ENCODE results near the gene OR6Y1. TPM values are rescaled to one million over a fixed set of nuclear protein-coding genes. Genes with fewer than 3 reads are reported as not detected.

The OR6Y1 gene
- total RNA-seq, 1 donor from 2014 or later = not detected

DNA sequence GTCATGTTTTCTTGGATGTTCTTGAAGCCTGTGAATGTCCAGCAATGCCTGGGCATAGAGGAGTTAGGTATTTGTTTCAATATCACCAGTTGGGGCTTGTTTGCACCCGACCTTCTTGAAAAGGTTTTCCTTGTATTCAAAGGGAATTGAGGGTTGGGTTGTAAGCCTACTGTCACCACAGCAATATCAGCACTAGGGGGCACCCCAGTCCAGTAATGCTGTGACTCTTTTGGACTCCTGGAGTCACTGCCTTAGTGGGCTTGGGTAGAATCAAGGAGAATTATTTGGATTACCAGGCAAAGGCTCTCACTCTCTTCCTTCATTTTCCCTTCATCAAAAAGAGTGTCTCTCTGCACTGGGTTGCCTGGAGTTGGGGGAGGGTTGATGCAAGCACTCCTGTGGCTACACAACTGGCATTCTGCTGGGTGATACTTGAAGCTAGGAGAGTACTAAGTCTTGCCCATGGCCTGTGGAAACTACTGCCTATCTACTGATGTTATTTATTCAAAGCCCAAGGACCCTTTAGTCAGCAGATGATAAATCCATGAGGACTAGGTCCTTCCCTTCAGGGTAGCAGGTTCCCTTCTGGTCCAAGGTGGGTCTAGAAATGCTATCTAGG, 47.7 kb downstream of the OR6Y1 start:
- H3K36me3 ChIP-seq (ENCODE audit: control insufficient read depth, insufficient read depth, low read length) = no peaks in the 10 kb centered on the region
- H3K27me3 ChIP-seq (ENCODE audit: control insufficient read depth, insufficient read depth, low read length) = no peaks in the 10 kb centered on the region
- TF ChIP-seq, protein P1, sequence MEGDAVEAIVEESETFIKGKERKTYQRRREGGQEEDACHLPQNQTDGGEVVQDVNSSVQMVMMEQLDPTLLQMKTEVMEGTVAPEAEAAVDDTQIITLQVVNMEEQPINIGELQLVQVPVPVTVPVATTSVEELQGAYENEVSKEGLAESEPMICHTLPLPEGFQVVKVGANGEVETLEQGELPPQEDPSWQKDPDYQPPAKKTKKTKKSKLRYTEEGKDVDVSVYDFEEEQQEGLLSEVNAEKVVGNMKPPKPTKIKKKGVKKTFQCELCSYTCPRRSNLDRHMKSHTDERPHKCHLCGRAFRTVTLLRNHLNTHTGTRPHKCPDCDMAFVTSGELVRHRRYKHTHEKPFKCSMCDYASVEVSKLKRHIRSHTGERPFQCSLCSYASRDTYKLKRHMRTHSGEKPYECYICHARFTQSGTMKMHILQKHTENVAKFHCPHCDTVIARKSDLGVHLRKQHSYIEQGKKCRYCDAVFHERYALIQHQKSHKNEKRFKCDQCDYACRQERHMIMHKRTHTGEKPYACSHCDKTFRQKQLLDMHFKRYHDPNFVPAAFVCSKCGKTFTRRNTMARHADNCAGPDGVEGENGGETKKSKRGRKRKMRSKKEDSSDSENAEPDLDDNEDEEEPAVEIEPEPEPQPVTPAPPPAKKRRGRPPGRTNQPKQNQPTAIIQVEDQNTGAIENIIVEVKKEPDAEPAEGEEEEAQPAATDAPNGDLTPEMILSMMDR (IDR thresholded peaks at IDR 0.05; ENCODE audit: insufficient read depth, low read length, severe bottlenecking) = peak; percentile 59
- no peak overlapping the region for H3K4me3 ChIP-seq (ENCODE audit: low read depth, low read length)
- no peak for FAIRE-seq
- DNase-seq (ENCODE audit: low read depth) = peak; percentile 36

DNA sequence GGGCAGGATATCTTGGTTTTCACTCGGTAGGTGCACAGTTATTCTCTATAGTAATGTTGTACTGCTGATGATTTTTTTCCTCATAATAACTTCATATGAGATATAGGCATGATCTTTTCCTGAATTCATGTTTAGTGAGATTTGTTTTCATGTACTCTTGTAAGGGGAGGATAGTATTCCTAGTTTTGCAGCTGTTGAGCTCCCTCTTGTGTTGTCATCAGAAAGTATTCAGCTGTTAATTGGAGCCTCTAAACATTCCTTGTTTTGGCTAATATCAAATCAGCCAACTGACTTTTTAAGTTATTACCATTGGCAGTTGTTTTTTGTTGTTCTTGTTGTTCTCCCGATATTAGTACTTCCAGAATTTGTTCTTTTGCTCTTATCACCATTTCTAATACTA, 57.8 kb downstream of the OR6Y1 start:
- FAIRE-seq = no peak
- DNase-seq (ENCODE audit: low read depth) = peak; percentile 32
- no peaks in the 10 kb centered on the region for H3K36me3 ChIP-seq (ENCODE audit: control insufficient read depth, insufficient read depth, low read length)
- no peaks in the 10 kb centered on the region for H3K27me3 ChIP-seq (ENCODE audit: control insufficient read depth, insufficient read depth, low read length)
- H3K4me3 ChIP-seq (ENCODE audit: low read depth, low read length) = no peak overlapping the region
- TF ChIP-seq, protein P1 (IDR thresholded peaks at IDR 0.05; ENCODE audit: insufficient read depth, low read length, severe bottlenecking) = no peak

DNA sequence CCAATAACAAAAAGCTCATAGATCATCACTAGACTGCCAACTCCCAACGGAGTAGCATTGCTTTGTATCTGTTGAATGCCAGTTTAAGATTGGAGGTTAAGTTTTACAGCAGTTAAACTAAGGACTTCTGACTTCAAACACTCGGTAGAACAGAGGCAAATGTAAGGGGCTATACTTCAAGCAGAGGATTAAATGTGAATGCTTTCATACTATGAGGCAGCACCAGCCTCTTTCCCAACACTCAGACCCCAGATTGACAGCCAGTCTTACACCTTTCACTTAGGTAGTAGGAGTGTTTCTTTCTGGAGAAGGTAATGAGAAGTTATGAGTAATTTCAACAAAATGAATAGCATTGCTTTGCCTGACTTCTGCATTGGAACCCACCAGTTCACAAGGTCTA, 59.4 kb downstream of the OR6Y1 start:
- H3K27me3 ChIP-seq (ENCODE audit: control insufficient read depth, insufficient read depth, low read length) = no peaks in the 10 kb centered on the region
- DNase-seq (ENCODE audit: low read depth) (no peak), FAIRE-seq (no peak)
- no peak overlapping the region for H3K4me3 ChIP-seq (ENCODE audit: low read depth, low read length)
- TF ChIP-seq, protein P1 (IDR thresholded peaks at IDR 0.05; ENCODE audit: insufficient read depth, low read length, severe bottlenecking) = no peak
- H3K36me3 ChIP-seq (ENCODE audit: control insufficient read depth, insufficient read depth, low read length) = no peaks in the 10 kb centered on the region

Other genes starting within 250 kb of the OR6Y1 start
- not detected in 2 replicates for gene CD1B, start 222.9 kb downstream of the OR6Y1 start, total RNA-seq
- gene CD1E, start 200.5 kb downstream of the OR6Y1 start, total RNA-seq = not detected in 2 replicates
- not detected in 2 replicates for gene OR10T2, start 154.9 kb downstream of the OR6Y1 start, total RNA-seq
- not detected in 2 replicates for gene OR10K2, start 128.2 kb downstream of the OR6Y1 start, total RNA-seq
- gene OR10K1, start 92.6 kb downstream of the OR6Y1 start, total RNA-seq = not detected in 2 replicates
- under 0.01 TPM in 1 of 2 replicates, not detected in the other for gene OR10R2, start 82.2 kb downstream of the OR6Y1 start, total RNA-seq
- not detected in 2 replicates for gene OR6P1, start 16.2 kb upstream of the OR6Y1 start, total RNA-seq
- not detected in 2 replicates for gene OR10X1, start 25.5 kb upstream of the OR6Y1 start, total RNA-seq
- gene OR10Z1, start 50.9 kb upstream of the OR6Y1 start, total RNA-seq = not detected in 2 replicates
- gene SPTA1, start 132.3 kb upstream of the OR6Y1 start, total RNA-seq = not detected in 2 replicates
- not detected in 2 replicates for gene OR6K2, start 146.2 kb upstream of the OR6Y1 start, total RNA-seq
- gene OR6K3, start 166.3 kb upstream of the OR6Y1 start, total RNA-seq = not detected in 2 replicates
- not detected in 2 replicates for gene OR6K6, start 200.3 kb upstream of the OR6Y1 start, total RNA-seq
- gene OR6N1, start 217.8 kb upstream of the OR6Y1 start, total RNA-seq = not detected in 2 replicates
- not detected in 2 replicates for gene OR6N2, start 226.8 kb upstream of the OR6Y1 start, total RNA-seq